Tongue (tissue), 2 donors: Measurements from ENCODE around the gene CCL4. TPM values are rescaled to one million over a fixed set of nuclear protein-coding genes. Genes with fewer than 3 reads are reported as not detected.
"Not testable (repeated sequence)": the region's sequence is repeated elsewhere in the genome, so short reads cannot be mapped to it uniquely, and the experiment has no call there.

Experiments used
- DNase-seq: peaks from one replicate; pipeline ENCODE4 v3.0.0-alpha.2; 2015
- total RNA-seq: library from RNA; depleted of rRNA; stranded (reverse); fragments of >200 nt; gene quantifications from one replicate; pipeline ENCODE4 v1.2.3, GENCODE V29; 2014

Gene CCL4
- total RNA-seq, 1 donor from 2014 or later, result 2.7 TPM

DNA sequence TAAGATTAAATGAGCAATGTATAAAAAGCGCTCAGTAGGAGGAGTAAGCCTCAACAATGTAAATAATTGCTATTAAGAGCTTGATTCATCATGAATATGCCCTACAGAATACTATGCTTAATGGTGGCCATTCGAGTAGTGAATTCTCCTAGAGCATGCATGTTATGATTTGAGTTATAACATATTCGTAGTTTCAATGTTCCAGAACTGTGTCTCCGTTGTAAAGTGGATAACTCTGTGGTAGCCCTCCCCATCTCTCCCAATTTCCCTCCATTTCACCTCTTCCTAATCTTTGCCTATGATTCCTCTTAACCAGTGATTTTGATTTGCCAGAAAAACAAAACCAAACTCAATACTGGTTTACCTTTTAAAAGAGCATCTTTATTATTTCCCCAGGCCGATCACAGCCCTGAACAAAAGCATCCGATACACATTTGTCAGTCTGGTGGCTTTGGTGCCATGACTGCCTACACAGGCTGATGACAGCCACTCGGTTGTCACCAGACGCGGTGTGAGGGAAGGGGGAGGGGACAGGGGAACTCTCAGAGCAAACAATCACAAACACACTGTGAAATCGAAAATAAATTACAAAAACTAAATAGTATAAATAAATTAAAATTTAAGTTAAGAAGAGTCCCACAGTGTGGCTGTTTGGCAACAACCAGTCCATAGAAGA, 15.6 kb upstream of the CCL4 start:
- DNase-seq, result not testable (repeated sequence)

GRCh38 chr17:36088670-36089338, 14.8 kb upstream of the CCL4 start:
- no peak for DNase-seq

GRCh38 chr17:36089339-36089865, 14.2 kb upstream of the CCL4 start:
- no peak for DNase-seq

- peak; percentile 5 for DNase-seq
Measured at GRCh38 chr17:36089888-36090836, 13.5 kb upstream of the CCL4 start, which contains the start of gene CCL3. Gene CCL3, minus strand, starts transcription at chr17:36090143. Its CDS starts 85 bp downstream, at chr17:36090058.

DNA sequence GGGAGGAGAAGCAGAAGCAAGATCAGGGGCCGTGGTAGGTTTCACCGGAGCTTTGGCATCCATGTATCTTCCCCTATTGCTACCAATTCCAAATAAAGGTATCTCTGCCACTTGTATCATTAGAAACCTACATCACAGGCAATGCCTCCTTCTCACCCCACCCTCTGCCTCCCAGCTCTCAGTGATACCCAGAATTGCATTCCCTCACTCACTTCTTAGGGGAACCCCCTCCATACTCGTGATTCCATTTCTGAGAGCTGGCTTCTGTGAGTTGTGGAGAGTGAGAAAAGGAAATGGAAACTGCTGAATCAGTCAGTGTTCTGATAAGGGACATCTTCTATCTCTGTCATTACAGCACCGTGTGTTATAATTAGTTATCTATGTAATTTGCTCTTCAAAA, 11.4 kb upstream of the CCL4 start:
- no peak for DNase-seq

DNA sequence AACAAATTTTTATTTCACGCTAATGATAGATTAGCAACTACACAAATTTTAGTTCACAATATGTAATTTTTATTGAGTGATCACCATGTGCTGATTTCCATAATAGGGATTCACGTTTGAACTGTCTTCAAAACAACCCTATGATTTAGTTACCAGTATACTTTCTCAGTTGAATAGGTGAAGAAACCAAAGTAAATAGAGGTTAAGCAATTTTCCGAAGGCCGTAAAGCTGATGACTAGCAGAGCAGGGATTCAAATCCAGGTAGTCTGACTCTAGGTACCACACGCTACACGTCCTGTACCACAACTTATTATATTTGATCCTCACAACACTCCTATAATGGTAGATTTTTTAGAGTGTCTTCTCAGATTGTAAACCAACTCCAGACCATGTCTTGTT, 10.9 kb upstream of the CCL4 start:
- DNase-seq, result not testable (repeated sequence)

- no peak for DNase-seq
Measured at GRCh38 chr17:36094232-36094631, 9.4 kb upstream of the CCL4 start.

- no peak for DNase-seq
Measured at GRCh38 chr17:36094746-36095145, 8.9 kb upstream of the CCL4 start.

GRCh38 chr17:36095992-36096391, 7.6 kb upstream of the CCL4 start:
- no peak for DNase-seq

GRCh38 chr17:36099004-36099403, 4.6 kb upstream of the CCL4 start:
- DNase-seq, result not testable (repeated sequence)

GRCh38 chr17:36104246-36104645, 619 bp downstream of the CCL4 start:
- DNase-seq, result not testable (repeated sequence)

- DNase-seq, result no peak
Measured at GRCh38 chr17:36104701-36105181, 1.1 kb downstream of the CCL4 start.

GRCh38 chr17:36105781-36106492, 2.3 kb downstream of the CCL4 start:
- no peak for DNase-seq

GRCh38 chr17:36106493-36106835, 2.8 kb downstream of the CCL4 start:
- no peak for DNase-seq

DNA sequence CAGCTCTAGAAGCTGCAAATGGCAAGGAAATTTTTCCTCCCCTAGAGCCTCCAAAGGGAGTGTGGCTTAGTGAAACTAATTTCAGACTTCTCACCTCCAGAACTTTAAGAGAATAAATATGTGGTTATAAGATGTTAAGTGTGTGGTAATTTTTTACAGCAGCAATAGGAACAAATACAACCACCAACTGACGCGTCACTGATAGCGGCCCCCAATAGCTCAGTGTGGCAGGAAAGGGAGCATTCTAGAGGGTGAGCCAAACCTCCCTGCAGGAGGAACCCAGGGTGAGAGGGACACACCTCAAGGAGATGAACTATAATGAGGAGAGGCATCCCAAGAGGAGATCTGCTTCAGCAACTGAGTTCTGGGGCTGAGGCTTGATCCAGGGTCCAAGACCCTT, 4.0 kb downstream of the CCL4 start:
- no peak for DNase-seq

DNA sequence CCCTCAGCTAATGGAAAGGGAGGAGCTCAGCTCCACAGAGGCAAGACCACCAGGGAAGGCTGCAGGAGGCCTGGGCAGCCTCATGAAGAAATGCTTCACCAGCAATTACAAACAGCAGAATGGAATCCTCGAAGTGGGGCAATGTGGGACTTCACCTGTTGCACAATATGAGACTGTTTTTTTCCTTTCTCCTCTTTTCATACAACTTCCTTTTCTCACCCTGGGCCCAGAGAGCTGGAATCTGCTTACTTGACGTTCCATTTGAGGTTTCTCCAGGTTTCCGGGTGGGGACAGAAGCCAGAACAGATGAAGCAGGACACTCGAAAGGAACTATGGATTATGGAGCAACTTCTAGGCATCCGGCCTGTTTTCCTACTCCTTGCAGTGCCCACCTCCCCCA, 4.6 kb downstream of the CCL4 start:
- DNase-seq, result not testable (repeated sequence)

- DNase-seq, result no peak
Measured at GRCh38 chr17:36111068-36111490, 7.5 kb downstream of the CCL4 start.

GRCh38 chr17:36112572-36112971, 8.9 kb downstream of the CCL4 start:
- DNase-seq, result no peak

GRCh38 chr17:36113131-36113530, 9.5 kb downstream of the CCL4 start:
- DNase-seq, result not testable (repeated sequence)

DNA sequence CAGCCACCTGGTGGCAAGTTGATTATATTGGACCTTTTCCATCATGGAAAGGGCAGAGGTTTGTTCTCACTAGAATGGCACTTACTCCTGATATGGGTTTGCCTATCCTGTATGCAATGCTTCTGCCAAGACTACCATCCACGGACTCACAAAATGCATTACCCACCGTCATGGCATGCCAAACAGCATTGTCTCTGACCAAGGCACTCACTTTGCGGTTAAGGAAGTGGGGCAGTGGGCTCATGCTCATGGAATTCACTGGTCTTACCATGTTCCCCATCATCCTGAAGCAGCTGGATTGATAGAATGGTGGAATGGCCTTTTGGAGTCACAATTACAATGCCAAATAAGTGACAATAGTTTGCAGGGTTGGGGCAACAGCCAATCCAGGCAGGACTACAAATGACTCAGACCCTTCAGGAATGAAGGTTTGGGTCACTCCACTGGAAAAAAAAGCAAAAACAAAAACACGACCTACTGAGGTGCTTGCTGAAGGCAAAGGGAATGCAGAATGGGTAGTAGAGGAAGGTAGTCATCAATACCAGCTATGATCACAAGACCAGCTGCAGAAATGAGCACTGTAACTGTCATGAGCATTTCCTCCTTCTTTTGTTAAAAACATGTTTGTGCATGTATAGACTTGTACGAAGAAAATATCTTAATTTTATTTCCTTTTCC, 11.5 kb downstream of the CCL4 start:
- DNase-seq, result not testable (repeated sequence)

GRCh38 chr17:36115649-36115977, 12.0 kb downstream of the CCL4 start:
- DNase-seq, result not testable (repeated sequence)
